ENCODE data around the gene CCDC88A.

CCDC88A gene

GRCh38 chr2:55419679-55420438 lies at the start of gene CCDC88A:
Gene CCDC88A, minus strand, starts transcription at chr2:55419856. Its CDS starts 777 bp downstream, at chr2:55419079.
- H3K9me3 ChIP-seq (ENCODE audit: control insufficient read depth, insufficient read depth, low read depth, low read length) = no peaks in the 10 kb centered on the region
- POLR2A ChIA-PET = interaction anchor here (0.6 to 2.1 kb wide), 11 partner anchors 10 to 414 kb away, joined by 3 to 23 read pairs (median 4); partner anchors contain the start of gene CFAP36
- peak within 1 kb of the TSS; percentile 52; the same call in 1 of the 2 replicates for H3K27ac ChIP-seq (ENCODE audit: extremely low read depth, low read depth, low read length)
- H3K36me3 ChIP-seq (ENCODE audit: control insufficient read depth in 2 of 2, insufficient read depth in 1 of 2, low read length in 2 of 2) = no peaks in the 10 kb centered on the region
- H3K4me1 ChIP-seq (ENCODE audit: control insufficient read depth, insufficient read depth, low read length) = peaks cover 4% of the 10 kb centered on the region; the same call in 1 of the 2 replicates
- CTCF ChIA-PET = interaction anchor here (0.6 to 0.7 kb wide), 2 partner anchors 20 to 405 kb away, joined by 3 read pairs; no protein-coding TSS in a partner anchor
- peak within 1 kb of the TSS; percentile 72 for H3K4me3 ChIP-seq (ENCODE audit: low read depth, low read length)
- peak; percentile 60; the same call in 1 of the 2 replicates for TF ChIP-seq ZNF10 (tag by site-specific recombination; IDR thresholded peaks at IDR 0.05)
- TF ChIP-seq ZXDB (tag by site-specific recombination; IDR thresholded peaks at IDR 0.05) = peak; percentile 97
- TF ChIP-seq ZFP37 (tag by site-specific recombination; IDR thresholded peaks at IDR 0.05) = peak; percentile 91
- TF ChIP-seq SP7 (tag by site-specific recombination; IDR thresholded peaks at IDR 0.05) = peak; percentile 92
- TF ChIP-seq SP3 (tag by site-specific recombination; IDR thresholded peaks at IDR 0.05) = peak; percentile 96
- peak; percentile 77 for TF ChIP-seq KLF10 (tag by site-specific recombination; IDR thresholded peaks at IDR 0.05)
- no peak; the same call in 1 of the 2 replicates for TF ChIP-seq ZNF664 (tag by site-specific recombination; IDR thresholded peaks at IDR 0.05)
- peak; percentile 98 for TF ChIP-seq ZSCAN5A (tag by site-specific recombination; IDR thresholded peaks at IDR 0.05)
- TF ChIP-seq MYNN (tag by site-specific recombination; IDR thresholded peaks at IDR 0.05; ENCODE audit: borderline replicate concordance) = peak; percentile 71
- TF ChIP-seq ZNF518A (tag by site-specific recombination; conservative IDR thresholded peaks at IDR 0.05; ENCODE audit: low read depth) = 0 out of 2 replicates have a peak, but pooled peaks have one; percentile 26
- TF ChIP-seq, protein P1, sequence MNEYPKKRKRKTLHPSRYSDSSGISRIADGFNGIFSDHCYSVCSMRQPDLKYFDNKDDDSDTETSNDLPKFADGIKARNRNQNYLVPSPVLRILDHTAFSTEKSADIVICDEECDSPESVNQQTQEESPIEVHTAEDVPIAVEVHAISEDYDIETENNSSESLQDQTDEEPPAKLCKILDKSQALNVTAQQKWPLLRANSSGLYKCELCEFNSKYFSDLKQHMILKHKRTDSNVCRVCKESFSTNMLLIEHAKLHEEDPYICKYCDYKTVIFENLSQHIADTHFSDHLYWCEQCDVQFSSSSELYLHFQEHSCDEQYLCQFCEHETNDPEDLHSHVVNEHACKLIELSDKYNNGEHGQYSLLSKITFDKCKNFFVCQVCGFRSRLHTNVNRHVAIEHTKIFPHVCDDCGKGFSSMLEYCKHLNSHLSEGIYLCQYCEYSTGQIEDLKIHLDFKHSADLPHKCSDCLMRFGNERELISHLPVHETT (tag by site-specific recombination; IDR thresholded peaks at IDR 0.05) = peak; percentile 79
- TF ChIP-seq ZFP41 (tag by site-specific recombination; IDR thresholded peaks at IDR 0.05; ENCODE audit: borderline replicate concordance) = no peak
- TF ChIP-seq ZNF121 (tag by site-specific recombination; IDR thresholded peaks at IDR 0.05) = 0 out of 2 replicates have a peak, but pooled peaks have one; percentile 54
- TF ChIP-seq ZNF248 (tag by site-specific recombination; IDR thresholded peaks at IDR 0.05) = no peak
- peak; percentile 94 for TF ChIP-seq ZEB2 (tag by site-specific recombination; IDR thresholded peaks at IDR 0.05)
- peak; percentile 83; the same call in 1 of the 2 replicates for TF ChIP-seq ZBTB1 (tag by site-specific recombination; IDR thresholded peaks at IDR 0.05)
- TF ChIP-seq ZNF707 (tag by site-specific recombination; IDR thresholded peaks at IDR 0.05) = peak; percentile 45; the same call in 1 of the 2 replicates
- TF ChIP-seq, protein P2, sequence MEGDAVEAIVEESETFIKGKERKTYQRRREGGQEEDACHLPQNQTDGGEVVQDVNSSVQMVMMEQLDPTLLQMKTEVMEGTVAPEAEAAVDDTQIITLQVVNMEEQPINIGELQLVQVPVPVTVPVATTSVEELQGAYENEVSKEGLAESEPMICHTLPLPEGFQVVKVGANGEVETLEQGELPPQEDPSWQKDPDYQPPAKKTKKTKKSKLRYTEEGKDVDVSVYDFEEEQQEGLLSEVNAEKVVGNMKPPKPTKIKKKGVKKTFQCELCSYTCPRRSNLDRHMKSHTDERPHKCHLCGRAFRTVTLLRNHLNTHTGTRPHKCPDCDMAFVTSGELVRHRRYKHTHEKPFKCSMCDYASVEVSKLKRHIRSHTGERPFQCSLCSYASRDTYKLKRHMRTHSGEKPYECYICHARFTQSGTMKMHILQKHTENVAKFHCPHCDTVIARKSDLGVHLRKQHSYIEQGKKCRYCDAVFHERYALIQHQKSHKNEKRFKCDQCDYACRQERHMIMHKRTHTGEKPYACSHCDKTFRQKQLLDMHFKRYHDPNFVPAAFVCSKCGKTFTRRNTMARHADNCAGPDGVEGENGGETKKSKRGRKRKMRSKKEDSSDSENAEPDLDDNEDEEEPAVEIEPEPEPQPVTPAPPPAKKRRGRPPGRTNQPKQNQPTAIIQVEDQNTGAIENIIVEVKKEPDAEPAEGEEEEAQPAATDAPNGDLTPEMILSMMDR (tag by site-specific recombination; IDR thresholded peaks at IDR 0.05) = peak; percentile 87
- TF ChIP-seq ZBTB20 (tag by site-specific recombination; IDR thresholded peaks at IDR 0.05) = peak; percentile 62; the same call in 1 of the 2 replicates
- peak; percentile 83 for TF ChIP-seq ZNF610 (tag by site-specific recombination; IDR thresholded peaks at IDR 0.05; ENCODE audit: borderline replicate concordance)
- TF ChIP-seq HIC1 (tag by site-specific recombination; IDR thresholded peaks at IDR 0.05) = peak; percentile 90
- no peak for TF ChIP-seq ZNF416 (tag by site-specific recombination; IDR thresholded peaks at IDR 0.05)
- no peak for TF ChIP-seq ZNF701 (tag by site-specific recombination; IDR thresholded peaks at IDR 0.05)
- TF ChIP-seq ZNF175 (tag by site-specific recombination; IDR thresholded peaks at IDR 0.05) = no peak
- no peak for TF ChIP-seq ZNF19 (tag by site-specific recombination; IDR thresholded peaks at IDR 0.05; ENCODE audit: low read depth)
- TF ChIP-seq ZNF350 (tag by site-specific recombination; IDR thresholded peaks at IDR 0.05) = no peak

Data from HEK293 (cell line).